Suprapubic skin (tissue), 3 donors: ENCODE data around the gene WDR81.

Experiments used
- CTCF ChIP-seq, 2 donors: fragments of 200-600 bp in 1 of 2; fragments of 450-650 bp in 1 of 2; sonication (generic) in 1 of 2; IDR thresholded peaks; one replicate each; pipeline ENCODE4 v1.5.1; 2016 to 2019; ENCODE audit warnings: antibody characterized with exemption in 2 of 2, mild to moderate bottlenecking in 1 of 2, moderate library complexity in 1 of 2
- EP300 ChIP-seq: sonication (generic); formaldehyde crosslinking; IDR thresholded peaks from one replicate; pipeline ENCODE4 v1.6.1; 2017; ENCODE audit warnings: antibody characterized with exemption
- POLR2A ChIP-seq, 2 donors: fragments of 450-650 bp; IDR thresholded peaks; one replicate each; pipeline ENCODE4 v1.6.1; 2017; ENCODE audit warnings: antibody characterized with exemption in 2 of 2, mild to moderate bottlenecking in 2 of 2, moderate library complexity in 2 of 2

- TF ChIP-seq POLR2A (IDR thresholded peaks at IDR 0.05) (no peak), CTCF (IDR thresholded peaks at IDR 0.05) (no peak), EP300 (no peak)
Observed at GRCh38 chr17:1705004-1705403, 19.5 kb upstream of the WDR81 start.
